M059J (cell line): ENCODE measurements around the gene HSPG2. TPM values are rescaled to one million over a fixed set of nuclear protein-coding genes. Genes with fewer than 3 reads are reported as not detected.
"Not testable (repeated sequence)": the region's sequence is repeated elsewhere in the genome, so short reads cannot be mapped to it uniquely, and the experiment has no call there.

Experiments used
- DNase-seq: peaks from one replicate; pipeline ENCODE4 v3.0.0-alpha.2; 2012; ENCODE audit warnings: low read depth
- total RNA-seq: library from RNA; depleted of rRNA; stranded (reverse); fragments of >200 nt; shearing (Covaris generic); gene quantifications from 2 replicates; pipeline ENCODE4 v1.2.3, GENCODE V29; 2014; rRNA removed

Gene HSPG2
- 18.3 and 60.5 TPM in 2 replicates for total RNA-seq

DNA sequence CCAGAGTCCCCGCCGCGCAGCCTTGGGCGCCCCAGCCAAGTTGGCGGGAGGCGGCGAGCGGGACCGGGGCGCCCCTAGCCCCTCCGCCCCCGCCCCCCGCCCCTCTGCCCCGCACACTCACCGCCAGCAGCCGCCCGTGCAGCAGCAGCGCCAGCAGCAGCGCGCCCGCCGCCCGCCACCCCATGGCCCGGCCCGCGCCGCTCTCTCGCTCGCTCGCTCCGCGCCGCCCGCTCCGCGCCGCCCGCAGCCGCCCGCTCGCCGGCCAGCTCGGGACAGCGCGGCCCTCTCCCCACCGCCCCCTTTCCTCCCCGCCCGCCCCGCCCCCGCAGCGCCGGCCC lies at the start of gene HSPG2:
TSS of gene HSPG2 (minus strand) at position 277 of the 338 bp plus-strand sequence. CDS start at position 184, 93 bp downstream.
- no peak for DNase-seq

DNA sequence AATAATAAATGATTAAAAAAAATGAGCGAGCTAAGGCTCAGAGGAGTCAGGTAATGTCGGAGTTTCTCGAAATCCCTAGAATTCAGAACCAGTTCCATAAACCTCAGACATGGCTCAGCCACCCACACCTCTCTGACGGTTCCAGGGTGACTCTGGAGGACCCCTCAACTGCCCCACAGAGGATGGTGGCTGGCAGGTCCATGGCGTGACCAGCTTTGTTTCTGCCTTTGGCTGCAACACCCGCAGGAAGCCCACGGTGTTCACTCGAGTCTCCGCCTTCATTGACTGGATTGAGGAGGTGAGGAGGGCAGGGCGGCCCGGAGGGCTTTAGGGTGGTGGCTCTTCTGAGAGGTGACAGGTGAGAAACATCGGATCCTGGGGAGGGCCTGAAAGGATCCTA lies 49.3 kb upstream of the HSPG2 start:
- DNase-seq = not testable (repeated sequence)

DNA sequence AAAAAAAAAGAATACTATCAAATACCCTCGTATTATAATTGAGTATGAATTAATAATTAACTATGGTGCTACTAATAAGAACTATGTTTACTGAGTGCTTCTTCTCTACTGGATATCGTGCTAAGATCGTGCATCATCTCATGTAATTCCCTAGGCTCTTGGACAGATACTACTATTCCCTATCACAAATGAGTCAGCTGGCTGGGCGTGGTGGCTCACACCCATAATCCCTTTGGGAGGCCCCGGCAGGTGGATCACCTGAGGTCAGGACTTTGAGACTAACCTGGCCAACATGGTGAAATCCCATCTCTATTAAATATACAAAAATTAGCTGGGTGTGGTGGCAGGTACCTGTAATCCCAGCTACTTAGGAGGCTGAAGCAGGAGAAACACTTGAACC lies 48.8 kb upstream of the HSPG2 start:
- DNase-seq = not testable (repeated sequence)

DNA sequence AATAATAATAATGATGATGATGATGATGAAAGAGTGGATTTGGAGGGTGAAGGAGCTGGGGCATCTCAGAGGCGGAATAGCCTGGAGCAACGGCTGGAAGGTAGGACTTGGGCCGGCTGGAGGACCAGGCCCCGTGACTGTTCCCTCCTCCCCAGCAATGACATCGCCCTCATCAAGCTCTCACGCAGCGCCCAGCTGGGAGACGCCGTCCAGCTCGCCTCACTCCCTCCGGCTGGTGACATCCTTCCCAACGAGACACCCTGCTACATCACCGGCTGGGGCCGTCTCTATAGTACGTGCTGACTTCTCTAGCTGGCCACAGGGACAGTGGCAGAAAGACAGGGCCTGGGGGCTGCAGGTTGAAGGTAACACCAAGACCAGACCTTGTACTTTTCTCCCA lies 46.4 kb upstream of the HSPG2 start:
- not testable (repeated sequence) for DNase-seq

DNA sequence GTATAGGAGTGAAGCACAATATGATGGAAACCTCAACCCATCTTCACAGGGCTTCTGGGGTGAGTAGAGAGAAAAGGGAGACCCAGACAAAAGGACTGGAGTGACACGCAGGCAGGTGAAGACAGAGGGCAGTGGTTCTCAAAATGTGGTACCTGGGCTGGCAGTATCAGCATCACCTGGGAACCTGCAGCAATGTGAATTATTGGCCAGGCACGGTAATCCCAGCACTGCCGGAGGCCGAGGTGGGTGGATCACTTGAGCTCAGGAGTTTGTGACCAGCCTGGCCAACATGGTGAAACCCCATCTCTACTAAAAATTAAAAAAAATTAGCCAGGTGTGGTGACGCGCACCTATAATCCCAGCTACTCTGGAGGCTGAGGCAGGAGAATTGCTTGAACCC lies 45.0 kb upstream of the HSPG2 start:
- not testable (repeated sequence) for DNase-seq

DNA sequence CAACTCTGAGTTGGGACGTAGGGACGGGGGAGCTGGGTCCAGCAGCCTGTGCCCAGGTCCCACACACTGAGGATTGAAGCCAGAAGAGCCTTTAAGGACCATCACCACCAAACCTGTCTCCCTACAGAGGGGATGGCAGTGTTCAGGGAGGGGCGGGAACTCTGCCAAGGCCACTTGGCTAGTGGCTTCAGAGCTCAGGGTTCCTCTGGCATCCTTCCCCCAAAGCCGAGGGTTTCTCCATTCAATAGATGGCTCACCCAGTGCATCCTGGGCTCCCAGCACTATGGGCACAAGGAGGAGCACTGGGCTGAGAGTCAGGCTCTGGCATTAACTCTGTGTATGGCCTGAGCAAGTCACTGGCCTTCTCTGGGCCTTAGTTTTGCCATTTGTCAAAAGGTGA lies 44.1 kb upstream of the HSPG2 start:
- DNase-seq = not testable (repeated sequence)

DNA sequence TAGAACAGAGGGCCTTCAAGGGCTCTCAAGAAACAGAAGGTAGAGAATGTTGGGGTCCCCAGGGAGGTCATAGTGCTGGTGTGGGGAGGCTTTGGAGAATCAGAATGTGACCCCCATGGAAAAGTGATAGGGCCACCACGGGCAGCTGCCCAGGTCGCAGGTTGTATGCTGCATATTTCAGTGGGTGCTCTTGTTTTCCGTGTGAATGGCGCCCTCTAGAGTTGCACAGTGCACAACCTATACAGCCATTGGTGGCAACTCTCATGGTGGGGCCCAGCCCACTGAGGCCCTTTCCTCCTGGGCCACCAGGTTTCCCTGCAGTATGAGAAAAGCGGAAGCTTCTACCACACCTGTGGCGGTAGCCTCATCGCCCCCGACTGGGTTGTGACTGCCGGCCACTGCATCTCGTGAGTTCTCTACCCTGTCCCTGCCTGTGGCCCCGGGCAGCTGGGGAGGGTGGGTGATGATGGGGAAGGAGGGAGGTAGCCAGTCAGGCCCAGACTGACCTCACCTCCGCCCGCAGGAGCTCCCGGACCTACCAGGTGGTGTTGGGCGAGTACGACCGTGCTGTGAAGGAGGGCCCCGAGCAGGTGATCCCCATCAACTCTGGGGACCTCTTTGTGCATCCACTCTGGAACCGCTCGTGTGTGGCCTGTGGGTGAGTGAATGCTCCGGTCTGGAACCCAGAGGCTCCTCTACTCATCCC lies 43.6 kb upstream of the HSPG2 start:
- DNase-seq = not testable (repeated sequence)

- not testable (repeated sequence) for DNase-seq
Observed at GRCh38 chr1:21978209-21978608, 41.1 kb upstream of the HSPG2 start.

DNA sequence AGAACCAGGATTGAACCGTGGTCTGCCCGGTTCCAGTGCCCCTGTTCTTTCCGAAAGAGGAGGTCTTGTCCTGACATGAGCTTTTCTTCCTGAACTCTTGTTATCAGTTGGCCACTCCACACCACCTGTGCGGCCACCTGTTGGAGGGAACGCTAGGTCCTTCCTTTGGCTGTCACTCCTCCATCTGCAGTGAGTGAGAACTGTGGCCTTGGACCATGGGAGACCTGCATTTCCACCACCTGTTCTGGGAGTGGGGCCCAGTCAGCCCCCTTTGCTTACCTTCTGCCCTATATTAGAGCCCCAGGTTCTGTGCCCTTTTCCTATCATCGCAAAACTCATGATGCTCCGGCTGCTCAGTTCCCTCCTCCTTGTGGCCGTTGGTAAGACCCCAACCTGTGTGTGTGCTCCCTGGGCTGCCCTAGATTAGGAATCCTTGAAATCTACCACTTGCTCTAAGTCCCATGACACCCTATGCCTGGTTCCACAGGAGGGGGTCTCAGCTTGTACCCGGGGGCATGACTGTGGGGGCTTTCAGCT lies 39.7 kb upstream of the HSPG2 start, which contains the start of gene CELA3B:
TSS of gene CELA3B (plus strand) at position 320 of the 537 bp plus-strand sequence. CDS start at position 338, 18 bp downstream.
- DNase-seq = not testable (repeated sequence)

GRCh38 chr1:21975296-21975695 lies 38.2 kb upstream of the HSPG2 start:
- not testable (repeated sequence) for DNase-seq

DNA sequence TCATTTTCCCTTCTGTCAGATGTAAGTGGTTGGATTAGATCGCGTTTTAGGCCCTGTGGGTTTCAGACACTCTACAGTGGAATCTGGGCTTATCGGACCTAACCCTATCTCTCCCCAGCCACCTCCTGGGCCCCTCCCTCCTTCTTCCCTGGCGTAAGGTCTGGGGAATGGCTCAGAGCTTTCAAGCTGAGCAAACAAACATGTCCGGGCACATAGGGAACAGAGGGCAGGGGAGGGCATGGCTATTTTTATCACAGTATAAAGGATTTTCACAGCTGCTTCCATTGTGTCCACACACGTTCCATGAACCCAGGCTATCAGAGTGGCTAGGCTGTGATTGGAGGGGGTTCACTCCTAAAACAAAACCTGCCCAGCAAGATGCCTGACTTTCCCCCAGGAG lies 37.6 kb upstream of the HSPG2 start:
- not testable (repeated sequence) for DNase-seq

DNA sequence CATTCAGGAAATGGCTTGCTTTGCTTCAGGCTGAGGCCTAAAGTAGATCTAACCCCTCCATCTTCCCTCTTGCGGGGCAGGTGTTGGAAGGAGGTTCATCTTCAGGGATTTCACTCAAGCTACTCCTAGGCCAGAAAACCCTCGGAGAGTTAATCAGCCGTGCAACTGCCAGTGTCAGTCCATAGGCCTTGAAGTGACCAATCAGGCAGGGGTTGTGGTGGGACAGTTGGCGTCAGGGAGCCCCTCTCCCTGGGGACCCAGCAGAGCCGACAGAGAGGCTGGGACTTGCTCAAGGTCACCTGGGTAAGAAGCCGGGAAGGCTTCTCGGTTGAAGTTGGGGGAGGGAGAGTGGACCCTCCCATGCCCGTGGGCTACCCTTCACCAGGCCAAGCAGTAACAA lies 36.8 kb upstream of the HSPG2 start:
- DNase-seq = not testable (repeated sequence)

DNA sequence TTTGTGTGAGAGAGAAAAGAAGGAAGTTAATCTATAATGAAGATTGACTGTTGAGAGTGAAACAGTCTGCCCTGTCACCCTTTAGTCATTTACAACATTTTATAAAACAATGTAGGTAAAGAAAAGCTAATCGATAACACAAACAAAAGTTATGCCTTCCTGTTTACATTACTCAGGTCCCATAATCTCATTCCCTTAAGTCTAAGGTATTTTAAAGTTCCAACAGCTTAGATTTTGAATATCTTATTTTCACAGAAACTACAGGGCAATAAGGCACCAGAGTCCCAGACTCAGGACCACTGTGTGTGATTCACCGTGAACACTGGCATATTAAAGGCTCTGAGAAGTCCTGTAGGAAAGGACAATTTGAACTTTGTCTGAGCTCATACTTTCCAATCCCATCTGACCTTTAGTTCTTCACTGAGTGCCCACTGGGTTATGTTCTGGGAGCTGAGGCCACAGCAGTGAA lies 35.9 kb upstream of the HSPG2 start:
- DNase-seq = not testable (repeated sequence)

GRCh38 chr1:21970523-21970922 lies 33.4 kb upstream of the HSPG2 start:
- not testable (repeated sequence) for DNase-seq

GRCh38 chr1:21969066-21969465 lies 32.0 kb upstream of the HSPG2 start:
- not testable (repeated sequence) for DNase-seq

DNA sequence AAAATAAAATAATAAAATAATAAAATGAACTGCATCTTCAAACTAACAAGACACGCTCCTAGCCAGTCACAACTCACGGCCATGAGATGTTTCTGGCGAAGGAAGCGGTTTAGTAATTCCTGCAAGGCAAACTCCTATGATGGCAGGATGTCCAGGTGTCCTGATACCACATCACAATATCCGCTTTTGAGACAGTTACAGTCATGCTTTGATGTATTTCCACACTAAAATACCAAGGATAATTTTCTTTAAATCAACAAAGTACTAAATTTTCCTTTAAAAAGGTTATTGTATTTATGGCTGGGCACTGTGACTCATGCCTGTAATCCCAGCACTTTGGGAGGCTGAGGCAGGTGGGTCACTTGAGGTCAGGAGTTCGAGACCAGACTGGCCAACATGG lies 30.1 kb upstream of the HSPG2 start:
- DNase-seq = peak; percentile 55

- peak; percentile 87 for DNase-seq
Observed at GRCh38 chr1:21966247-21967000, 29.3 kb upstream of the HSPG2 start.

GRCh38 chr1:21963477-21964217 lies 26.5 kb upstream of the HSPG2 start:
- DNase-seq = peak; percentile 80

- DNase-seq = no peak
Observed at GRCh38 chr1:21961799-21962198, 24.7 kb upstream of the HSPG2 start.

GRCh38 chr1:21961337-21961736 lies 24.2 kb upstream of the HSPG2 start:
- DNase-seq = no peak

DNA sequence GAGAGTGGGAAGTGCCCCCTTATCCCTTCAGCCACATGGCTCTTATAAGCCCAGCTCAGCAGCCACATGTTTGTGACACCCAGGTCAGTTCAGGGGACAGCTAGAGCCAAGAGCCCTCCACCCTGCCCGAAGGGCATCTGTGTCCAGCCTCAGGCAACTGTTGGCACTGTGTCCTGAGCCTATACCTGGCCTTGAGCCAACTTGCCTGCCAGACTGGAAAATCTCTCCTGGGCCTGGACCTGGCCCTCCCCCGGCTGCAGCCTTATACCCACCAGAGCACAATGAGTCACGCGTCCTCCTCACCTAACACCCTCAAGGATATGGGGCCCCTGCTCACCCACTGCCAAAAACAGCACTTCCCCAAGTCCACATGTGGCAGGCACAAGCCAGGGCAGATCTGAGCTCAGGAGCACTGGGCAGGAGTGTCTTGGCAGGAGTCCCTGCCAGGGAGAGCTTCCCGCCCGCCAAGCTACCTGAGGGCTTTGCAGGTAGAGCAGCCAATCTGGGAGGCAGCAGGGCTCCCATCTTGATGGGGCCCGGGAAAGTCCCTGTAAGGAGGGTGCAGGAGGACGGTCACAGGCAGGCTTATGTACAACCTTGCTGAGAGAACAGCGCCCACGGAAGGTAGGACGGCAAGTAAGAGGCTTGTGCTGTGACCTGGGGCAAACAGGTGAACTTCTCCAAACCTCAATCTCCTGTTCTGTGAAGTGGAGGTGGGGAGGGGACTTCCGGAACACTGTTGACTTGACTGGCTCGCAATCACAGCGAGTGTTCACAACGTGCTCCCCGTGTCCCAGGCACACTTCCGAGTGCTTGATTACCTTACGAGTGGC lies 19.8 kb upstream of the HSPG2 start:
- DNase-seq = peak; percentile 84
